Activated CD8-positive, alpha-beta memory T cell treated with anti-CD3 and anti-CD28 coated beads, Interleukin-2, amount 50 U/mL, for 48 hours (primary cell): Measurements from ENCODE around the gene BTBD1.
A peak's percentile ranks its signal among the peaks of the same experiment; 100 is the strongest.

Experiments used
- DNase-seq: peaks from one replicate; pipeline ENCODE4 v3.0.0-alpha.2; 2020

The BTBD1 gene

DNA sequence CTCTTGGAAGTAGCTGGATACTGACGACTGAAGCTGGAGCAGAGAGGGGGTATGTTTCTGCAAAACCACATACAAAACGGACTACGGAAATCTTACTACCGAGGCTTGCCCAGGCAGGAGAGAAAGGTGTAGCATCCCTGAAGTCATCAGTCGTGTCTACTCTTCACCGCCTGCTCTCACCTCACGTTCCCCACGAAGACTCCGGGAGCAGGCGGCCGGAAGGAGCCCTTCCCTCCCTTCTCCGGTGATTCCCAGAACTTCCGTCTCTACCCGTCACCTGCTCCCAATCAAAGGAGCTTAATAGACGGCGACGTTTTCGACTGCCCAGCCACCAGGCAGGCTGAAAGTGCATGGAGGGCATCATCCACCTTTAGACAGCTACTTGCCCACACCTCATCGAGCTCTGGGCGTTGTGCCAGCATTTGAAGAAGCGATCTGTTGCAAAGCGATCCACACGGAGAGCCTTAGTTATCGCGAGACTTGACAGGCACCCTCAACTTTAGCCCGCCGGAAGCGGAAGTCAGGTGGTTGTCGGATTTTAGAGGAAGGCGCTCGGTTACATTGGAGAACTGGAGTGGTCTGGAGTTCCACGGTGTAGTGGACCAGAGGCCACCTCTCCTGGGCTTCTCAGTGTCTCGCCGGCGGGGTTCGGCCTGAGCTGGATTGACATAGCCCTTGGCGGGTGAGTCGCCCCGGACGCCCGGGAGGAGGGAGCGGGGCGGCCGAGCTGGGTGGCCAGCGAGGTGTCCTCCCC lies 81.2 kb downstream of the BTBD1 start, which contains the start of gene RAMAC:
Gene RAMAC, plus strand, starts transcription at position 523 of the 754 bp plus-strand sequence. CDS start 2,809 bp downstream, outside the sequence.
- DNase-seq: peak; percentile 93

DNA sequence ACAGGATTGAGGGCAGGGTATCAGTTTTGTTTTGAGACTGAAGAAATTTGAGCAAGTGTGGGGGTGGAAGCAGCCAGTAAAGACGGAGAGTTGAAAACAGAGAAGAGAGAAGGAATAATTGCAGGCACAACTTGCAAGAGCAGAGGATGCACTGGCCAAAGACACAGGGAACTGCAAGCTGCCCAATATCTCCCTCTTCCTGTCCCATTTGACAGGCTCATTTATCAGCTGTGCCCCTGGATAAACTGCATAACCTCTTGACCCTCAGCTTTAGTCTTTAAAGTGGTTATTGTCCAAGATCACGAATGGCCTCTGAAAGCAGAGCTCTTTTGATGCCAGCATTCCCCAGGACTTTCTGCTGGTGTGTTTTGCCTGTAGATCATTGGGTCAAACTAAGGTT lies 86.1 kb downstream of the BTBD1 start:
- DNase-seq: no peak

DNA sequence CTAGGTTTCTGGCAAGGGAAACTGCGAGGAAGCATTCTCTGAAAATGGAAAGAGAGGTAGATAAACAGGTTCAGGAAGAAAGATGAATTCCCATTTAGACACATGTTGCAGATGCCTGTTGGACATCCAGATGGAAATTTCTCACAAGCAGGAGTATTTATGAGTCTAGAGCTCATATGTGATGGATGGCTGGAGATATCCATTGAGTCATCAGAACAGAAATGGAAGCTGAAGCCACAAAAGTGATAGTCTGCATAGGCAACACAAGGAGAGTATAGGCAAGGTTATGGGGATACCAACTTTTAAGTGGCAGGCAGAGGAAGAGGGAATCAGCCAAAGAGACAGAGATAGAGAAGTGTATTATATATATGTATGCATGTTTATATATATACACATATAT lies 87.3 kb downstream of the BTBD1 start:
- no peak for DNase-seq

DNA sequence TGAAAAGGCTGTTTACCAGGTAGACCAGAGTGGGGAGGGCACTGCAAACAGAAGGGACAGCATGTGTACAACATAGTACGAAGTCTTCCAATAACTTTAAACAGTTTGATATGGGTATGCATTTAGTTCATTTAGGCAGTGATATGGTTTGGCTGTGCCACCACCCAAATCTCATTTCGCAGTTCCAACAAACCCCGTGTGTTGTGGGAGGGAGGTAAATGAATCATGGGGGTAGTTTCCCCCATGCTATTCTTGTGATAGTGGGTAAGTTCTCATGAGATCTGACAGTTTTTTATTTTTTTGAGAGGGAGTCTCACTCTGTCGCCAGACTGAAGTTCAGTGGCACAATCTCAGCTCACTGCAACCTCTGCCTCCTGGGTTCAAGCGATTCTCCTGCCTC lies 88.6 kb downstream of the BTBD1 start:
- DNase-seq: no peak

DNA sequence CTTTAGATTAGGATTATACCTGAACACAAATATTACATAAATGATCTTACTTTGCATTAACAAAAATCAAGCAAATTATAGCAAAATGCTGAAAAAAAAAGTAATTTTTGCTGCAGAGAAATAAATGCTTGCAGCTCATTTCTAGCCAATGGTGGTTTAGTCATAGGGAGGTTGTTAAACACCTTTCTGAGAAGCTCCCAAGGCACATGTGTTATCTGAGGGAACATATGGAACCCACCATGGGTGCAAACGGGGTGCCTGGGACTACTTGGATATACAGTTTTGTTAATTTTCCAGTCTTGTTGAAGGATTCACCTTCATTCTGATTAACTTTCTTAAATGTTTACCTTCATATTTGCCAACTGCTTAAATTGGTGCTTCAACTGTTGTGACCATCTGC lies 90.0 kb downstream of the BTBD1 start:
- DNase-seq: no peak

DNA sequence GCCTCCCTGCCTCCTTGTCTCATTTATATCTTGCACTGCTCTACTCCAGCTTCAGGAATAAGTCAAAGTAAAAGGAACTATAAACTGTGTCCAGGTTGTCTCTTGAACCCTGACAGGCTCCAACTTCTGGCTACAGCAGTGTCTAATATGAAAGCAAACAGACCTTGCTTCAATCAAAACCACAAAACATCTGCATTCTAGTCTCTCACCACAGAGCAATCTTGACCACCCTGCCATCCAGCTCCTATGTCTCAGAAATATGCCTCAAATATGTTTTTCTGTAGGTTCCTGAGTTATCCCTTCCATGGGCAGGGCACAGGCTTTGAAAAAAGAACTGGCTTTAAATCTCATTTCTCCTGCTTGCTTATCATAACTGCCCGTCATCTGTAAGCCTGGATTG lies 94.1 kb downstream of the BTBD1 start:
- DNase-seq: no peak

DNA sequence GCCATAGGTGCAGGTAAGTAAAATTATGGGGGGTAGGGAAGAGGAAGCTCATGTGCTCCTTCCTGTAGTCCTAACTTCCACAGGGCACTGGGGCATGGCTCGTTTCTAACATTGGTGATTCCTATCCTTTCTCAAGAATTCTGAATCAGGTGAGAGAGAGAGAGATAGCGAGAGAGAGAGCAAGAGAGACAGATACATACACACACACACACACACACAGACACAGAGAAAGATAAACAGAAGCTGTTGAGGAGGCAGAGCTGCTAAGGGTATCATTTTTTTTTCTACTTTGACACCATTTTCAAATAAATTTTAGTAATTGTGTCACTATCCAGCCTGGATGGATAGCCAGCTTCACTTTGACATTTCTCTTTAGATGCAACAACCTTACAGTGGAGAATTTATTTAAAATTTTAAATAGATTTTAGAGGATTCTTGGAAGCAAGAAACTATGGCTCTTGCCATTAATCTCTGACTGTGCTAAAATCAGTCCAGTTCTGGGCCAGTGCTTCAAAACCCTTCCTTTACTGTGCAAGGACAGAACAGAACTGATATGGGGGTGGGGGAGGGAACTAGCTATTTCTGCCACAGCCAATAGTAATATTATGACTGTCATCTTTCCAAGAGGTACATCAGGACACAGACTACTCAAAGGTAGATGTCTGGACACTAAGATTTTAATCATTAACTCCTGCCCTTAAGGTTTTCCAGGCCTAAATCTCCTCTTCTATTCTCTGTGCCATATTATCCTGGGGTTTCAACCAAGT lies 95.7 kb downstream of the BTBD1 start:
- no peak for DNase-seq

DNA sequence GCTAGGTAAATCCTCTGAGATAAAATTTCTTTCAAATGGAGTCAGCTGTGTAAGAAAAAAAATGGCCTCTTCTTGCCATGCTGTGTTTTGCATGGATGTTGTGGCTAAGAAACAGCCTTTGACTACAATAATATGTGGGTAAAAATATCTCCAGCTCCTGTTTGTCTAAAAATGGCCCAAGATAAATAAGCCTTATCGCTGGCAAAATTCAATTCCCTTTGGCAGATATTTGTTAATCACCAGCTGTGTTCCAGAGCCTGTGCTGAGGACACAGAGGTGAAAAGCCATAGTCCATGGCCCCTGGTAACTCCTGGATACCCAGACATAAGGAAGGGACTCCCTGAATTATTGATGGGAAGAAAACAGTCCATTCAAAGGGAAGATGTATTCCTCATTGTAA lies 96.4 kb downstream of the BTBD1 start:
- DNase-seq: no peak

DNA sequence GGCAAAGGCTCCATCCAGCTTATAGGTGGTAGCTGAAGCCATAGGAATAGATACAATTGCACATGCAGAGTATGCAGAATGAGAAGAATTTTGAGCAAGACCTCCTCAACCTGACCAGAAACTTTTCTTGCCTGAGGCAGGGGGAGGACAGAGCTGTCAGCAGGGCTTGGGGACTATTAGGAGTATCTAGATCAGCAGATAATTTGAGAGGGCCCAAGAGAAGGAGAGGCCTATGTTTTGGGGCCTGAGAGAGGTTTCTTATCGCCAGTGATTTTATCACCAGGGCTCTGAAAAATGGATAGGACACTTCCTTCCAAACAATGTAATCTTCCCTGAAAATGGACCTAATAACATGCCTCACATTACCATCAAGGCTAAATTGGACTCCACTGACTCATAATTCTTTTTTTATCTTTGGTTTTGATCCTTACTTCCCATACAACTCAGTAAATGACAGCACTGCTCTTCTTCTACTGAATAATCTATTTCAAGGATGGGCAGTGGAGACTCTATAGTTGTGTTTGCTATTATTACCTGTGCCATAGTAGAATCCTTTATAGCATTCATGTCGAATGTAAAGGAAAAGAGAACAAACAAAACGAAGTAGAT lies 96.9 kb downstream of the BTBD1 start:
- DNase-seq: no peak

DNA sequence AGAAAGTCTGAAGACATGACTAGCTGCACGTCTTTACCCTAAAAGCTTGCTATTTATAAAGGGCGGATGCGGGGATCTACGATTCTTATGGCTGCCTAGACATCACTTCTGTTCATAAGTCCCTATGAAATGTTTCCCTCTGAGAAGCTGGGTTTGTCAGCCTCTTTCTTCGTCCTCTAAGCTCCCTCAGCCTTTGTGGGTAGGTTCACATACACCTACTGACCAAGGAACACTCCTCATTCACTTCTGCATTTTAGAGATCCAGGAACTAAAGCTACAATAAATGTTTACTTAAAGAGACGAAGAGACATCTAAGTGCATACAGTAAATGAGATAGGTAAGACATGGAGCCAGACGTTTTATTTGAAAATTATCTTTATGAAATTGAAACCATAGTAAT lies 97.7 kb downstream of the BTBD1 start:
- DNase-seq: no peak

DNA sequence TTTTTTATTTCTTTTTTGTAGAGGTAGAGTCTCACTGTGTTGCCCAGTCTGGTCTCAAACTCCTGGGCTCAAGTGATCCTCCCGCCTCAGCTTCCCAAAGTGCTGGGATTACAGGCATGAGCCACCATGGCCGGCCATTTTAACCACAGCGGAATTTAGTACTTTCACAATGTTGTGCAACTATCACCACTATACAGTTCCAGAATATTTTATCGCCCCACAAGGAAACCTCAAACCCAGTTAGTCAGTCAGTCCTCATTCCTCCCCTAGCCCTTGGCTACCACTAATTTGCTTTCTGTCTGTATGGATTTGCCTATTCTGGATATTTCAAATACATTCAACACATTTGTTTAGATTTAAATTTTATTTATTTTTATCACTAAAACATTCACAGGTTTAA lies 99.0 kb downstream of the BTBD1 start:
- no peak for DNase-seq

DNA sequence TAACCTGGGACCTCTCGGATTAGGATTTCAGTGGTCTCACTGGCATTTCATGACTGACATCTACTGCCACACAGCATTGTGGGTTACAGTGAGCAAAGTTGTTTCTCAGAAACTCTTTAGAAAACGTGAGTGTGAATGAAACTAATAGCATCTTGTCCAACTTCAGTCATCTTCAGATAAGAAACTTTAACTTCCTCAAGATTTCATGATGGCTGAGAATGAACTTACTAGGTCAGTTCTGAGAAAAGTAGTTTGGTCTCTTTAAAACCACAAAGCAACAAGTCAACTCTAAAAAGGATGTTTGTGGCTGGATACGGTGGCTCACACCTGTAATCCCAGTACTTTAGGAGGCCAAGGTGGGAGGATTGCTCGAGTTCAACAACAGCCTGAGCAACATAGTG lies 100.4 kb downstream of the BTBD1 start:
- DNase-seq: no peak
